IPS-18c (cell line): ENCODE results near the gene OSBPL3.

Experiments
- H3K4me3 ChIP-seq: 2 replicates; pipeline ENCODE4 v1.7.0; 2013; ENCODE audit warnings: low read depth, mild to moderate bottlenecking, low read length, moderate library complexity; ENCODE audit not compliant: insufficient read depth
- H3K9me3 ChIP-seq: one replicate; pipeline ENCODE4 v1.6.1; 2013; ENCODE audit warnings: mild to moderate bottlenecking, low read length, moderate library complexity; ENCODE audit not compliant: control insufficient read depth, insufficient read depth

The OSBPL3 gene

DNA sequence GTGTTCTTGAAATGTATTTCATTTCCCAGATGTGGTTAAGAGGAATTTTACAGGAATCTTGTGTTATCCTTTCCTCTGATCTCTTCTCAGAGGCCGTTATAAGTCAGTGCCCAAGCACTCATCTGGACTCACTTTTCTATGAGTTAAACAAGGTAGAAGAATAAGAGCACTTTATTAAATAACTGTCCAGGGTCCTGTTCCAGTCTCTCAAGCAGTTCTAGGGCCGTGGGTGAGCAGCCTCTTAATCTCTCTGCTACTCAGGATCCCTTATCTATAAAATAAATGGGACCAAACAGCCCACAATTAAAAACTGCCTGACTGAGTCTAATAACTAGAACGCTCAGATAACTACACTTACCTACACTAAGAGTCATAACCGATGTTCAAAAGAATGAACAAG, 111.2 kb downstream of the OSBPL3 start:
- Histone ChIP-seq H3K9me3 (no peaks in the 10 kb centered on the region), H3K4me3 (no peak overlapping the region)

DNA sequence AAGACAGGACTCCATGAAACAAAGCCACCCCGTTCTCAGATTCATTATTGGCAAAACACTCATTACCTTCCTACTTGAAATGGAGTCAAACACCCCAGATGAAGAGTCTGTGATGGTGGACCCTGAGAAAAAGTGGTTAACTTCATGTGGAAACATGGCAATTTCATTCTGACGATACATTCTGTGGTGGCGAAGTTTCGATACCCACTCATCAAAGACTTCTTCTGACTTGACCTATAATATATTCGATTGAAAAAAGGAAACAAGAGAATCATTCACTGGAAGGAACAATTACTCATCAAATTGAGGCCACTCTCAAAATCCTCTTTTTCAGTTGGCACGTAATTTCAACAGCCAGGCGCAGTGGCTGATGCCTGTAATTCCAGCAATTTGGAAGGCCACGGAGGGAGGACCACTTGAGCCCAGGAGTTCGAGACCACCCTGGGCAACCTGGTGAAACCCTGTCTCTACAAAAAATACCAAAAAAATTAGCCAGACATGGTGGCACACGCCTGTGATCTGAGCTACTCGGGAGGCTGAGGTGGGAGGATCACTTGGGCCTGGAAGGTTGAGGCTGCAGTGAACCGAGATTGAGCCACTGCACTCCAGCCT, 113.9 kb downstream of the OSBPL3 start:
- no peak overlapping the region for H3K4me3 ChIP-seq

DNA sequence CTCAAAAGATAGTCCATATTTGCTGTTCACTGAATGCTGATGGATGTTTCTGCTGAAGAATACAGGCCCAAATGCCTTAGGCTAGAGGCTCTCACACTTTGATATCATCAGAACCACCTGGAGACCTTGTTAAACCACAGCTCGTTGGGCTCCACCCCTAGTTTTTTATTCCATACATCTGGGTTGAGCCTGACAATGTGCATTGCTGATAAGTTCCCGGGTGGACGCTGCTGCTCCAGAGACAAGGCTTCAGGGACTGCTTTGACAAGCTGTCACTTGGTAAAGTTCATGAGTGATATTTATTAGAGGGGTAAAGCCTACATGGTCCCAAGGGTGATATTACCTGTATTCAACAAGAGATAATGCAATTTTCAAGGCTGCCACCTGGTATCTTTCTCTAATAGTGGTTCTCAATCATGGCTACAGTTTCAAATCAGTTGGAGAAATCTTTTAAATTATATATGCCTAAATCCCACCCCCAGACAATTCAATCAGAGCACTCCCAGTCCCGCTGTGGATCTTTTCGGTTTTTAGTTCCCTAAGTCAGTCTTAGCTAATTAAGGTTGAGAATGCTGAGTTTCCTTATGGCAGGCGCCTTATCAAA, 115.7 kb downstream of the OSBPL3 start:
- Histone ChIP-seq H3K4me3 (no peak overlapping the region), H3K9me3 (peaks cover 2% of the 10 kb centered on the region)

More for the DNA sequence above, 113.9 kb downstream of the OSBPL3 start:
- H3K9me3 ChIP-seq = no peaks in the 10 kb centered on the region

DNA sequence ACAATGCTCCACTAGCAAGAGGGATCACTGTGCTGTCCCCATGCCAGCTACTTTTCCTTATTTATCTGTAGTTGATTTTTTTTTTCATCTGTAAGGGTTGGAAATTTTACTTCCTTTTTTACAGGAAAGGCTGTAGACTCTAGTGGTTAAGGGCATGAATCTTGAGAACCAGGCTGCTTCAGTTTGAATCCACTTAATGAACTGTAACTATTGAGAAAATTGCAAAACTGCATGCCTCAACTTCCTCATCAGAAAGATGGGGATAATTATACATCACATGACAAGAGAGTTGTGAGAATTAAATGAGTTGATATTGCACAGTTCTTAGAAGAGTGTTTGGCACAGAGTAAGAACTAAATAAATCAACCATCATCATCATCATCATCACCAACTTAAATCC, 116.4 kb downstream of the OSBPL3 start:
- H3K4me3 ChIP-seq = no peak overlapping the region

GRCh38 chr7:24862461-24862860, 117.5 kb downstream of the OSBPL3 start:
- peaks cover 2% of the 10 kb centered on the region for H3K9me3 ChIP-seq
- no peak overlapping the region for H3K4me3 ChIP-seq

More for the DNA sequence above, 116.4 kb downstream of the OSBPL3 start:
- H3K9me3 ChIP-seq = peaks cover 2% of the 10 kb centered on the region

- Histone ChIP-seq H3K9me3 (peaks cover 2% of the 10 kb centered on the region), H3K4me3 (no peak overlapping the region)
These were observed 118.6 kb downstream of the OSBPL3 start for GRCh38 chr7:24861336-24861735.

DNA sequence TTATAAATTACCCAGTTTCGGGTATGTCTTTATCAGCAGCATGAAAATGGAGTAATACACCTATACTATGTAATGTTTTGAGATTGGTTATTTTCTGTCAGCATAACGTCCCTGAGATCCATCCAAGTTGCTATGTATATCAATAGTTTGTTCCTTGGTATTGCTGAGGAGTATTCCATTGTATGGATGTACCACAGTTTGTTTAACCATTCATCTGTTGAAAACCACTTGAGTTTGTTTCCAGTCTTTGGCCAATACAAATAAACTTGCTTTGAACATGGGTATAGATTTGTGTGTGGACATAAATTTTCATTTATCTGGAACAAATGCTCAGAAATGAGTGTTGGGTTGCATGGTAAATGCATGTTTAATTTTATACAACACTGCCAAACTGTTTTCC, 119.4 kb downstream of the OSBPL3 start:
- Histone ChIP-seq H3K4me3 (no peak overlapping the region), H3K9me3 (peaks cover 2% of the 10 kb centered on the region)

DNA sequence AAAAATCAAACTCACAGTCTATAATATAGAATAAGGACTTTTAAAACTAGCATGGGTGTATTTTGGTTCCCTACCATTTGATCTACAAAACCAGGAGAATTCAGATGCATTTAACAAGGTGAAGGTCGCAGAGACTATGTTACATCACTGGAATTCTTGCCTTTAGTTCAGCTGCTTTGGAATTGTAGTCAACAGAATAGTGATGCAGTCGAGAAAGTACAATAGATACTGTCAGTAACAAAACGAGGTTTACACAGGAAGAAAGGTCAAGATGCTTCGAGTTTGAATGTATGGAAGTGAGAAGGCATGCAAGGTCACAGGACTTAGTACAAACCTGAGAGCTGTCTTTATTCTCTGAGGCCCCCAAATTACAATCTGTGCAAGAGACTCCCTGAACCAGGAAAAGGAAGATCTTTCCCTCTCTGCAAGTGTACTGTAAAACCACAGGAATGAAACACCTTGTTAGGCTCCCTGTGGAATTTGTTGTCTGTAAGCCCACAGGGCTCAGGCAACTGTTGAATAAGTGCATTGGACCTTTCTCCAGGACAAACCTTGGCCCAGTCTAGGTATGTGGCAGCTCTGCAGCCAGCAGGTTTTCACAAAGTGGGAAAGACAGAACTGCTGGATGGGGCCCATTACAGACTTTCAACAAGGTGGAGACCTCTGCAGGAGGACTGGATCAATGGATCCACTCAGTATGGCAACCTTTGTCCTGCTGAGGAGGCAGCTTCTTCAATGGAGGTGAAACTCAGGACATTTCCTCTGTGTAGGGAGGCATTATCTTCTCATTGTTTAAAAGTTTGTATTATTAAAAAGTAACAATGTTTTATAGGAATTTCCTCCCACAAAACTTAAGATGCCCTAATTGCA, 121.6 kb downstream of the OSBPL3 start:
- Histone ChIP-seq H3K9me3 (peaks cover 2% of the 10 kb centered on the region), H3K4me3 (no peak overlapping the region)

DNA sequence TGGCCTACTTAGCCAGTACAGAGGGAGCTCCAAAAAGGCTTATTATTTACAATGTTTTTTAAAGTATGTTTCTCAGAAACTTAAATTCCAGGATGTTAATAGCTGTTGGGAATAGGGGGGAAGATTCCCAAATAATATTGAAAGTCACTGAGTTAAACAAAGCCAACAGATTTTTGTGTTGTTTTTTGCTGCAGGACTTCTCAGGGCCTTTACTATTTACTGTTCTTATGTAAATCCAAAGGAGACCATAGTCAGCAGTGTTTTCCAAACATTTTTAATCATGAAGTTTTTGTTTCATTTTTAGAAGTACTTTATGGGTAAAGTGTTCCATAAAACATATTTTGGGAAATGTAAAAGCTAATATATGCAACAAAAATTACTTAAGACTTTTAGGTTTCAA, 122.4 kb downstream of the OSBPL3 start:
- no peak overlapping the region for H3K4me3 ChIP-seq
- peaks cover 2% of the 10 kb centered on the region for H3K9me3 ChIP-seq

DNA sequence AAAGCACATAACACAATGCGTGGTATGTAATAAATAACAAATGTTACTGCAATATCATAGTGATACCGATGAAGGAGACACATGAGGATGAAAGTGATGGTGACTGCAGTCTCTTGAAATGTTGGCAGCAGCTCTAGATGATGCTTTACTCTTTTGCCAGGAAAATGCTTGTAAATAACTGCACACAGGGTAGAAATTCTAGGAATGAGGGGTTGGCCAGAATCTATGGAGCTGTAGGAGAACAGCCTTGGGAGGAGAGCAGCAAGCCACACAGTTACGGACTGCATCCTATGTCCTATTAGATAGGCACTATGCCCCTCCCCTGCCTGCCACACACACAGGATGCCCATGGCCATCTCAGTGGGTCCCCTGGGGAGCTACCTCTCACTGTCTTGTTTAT, 125.1 kb downstream of the OSBPL3 start:
- no peaks in the 10 kb centered on the region for H3K9me3 ChIP-seq

GRCh38 chr7:24851786-24852185, 128.2 kb downstream of the OSBPL3 start:
- H3K9me3 ChIP-seq = no peaks in the 10 kb centered on the region
- no peak overlapping the region for H3K4me3 ChIP-seq

More for the DNA sequence above, 125.1 kb downstream of the OSBPL3 start:
- no peak overlapping the region for H3K4me3 ChIP-seq

DNA sequence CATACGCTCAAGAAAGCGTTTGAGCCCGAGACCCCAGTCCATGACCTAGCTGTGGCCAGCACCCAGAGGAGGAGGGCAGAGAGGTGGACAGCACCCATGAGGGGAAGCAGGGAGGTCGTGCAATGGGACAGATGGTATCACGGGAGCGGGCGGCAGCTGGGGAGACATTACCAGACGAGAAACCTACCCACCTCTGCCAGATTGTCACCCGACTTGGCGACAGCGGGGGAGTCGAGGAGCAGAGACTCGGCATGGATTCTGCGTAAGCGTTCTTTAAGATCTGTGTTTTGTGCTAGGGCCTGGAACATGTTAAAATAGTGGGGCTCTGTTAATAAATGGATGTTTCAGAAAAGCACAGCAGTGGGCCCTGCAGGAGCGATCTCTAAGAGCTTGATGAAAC, 131.1 kb downstream of the OSBPL3 start:
- no peaks in the 10 kb centered on the region for H3K9me3 ChIP-seq
- H3K4me3 ChIP-seq = no peak overlapping the region

GRCh38 chr7:24847754-24848153, 132.2 kb downstream of the OSBPL3 start:
- Histone ChIP-seq H3K9me3 (no peaks in the 10 kb centered on the region), H3K4me3 (no peak overlapping the region)

DNA sequence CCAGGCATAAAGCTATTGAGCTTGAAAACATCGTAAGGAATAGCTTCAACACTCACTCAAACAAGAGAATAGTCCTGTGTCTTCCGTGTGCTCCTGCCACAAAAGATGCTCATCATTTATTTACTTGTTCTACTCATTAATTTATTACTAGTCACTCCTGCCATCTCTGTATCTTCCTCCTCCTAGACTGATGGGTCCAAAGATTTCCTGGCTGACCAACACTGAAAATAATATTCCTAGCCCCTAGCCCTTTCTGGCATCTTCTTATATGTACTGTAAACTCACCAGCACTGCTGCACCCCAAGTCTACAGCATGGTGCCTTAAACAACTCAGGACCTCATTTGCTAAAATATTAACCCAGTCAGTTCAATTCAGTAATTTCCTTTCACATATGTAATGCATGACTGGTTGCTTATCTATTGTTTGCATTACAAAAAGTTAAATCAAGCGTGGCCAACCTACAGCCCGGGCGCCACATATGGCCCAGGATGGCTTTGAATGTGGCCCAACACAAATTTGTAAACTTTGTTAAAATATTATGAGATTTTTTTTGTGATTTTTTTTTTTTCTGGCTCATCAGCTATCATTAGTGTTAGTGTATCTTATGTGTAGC, 136.1 kb downstream of the OSBPL3 start:
- Histone ChIP-seq H3K4me3 (no peak overlapping the region), H3K9me3 (no peaks in the 10 kb centered on the region)

- H3K4me3 ChIP-seq = no peak overlapping the region
- no peaks in the 10 kb centered on the region for H3K9me3 ChIP-seq
These were observed 137.3 kb downstream of the OSBPL3 start for GRCh38 chr7:24842449-24843241.

DNA sequence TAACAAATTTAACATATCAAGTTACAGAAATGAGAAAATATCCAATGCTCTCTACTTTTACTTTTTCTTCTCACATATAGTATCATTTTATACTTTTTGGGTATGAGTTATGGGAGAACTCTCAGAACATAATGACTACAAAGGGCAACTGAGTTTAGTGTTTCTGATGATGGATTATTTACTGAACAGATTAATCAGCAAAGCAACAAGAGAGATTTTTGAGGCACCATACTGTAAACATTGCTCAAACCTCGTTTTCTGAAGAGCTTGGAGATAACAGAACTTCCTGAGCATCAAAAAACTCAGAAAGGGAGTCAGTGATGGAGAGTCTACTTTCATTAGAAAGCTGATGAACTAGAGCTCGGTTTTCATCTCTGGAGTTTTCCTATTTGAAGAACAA, 137.9 kb downstream of the OSBPL3 start:
- no peaks in the 10 kb centered on the region for H3K9me3 ChIP-seq
- no peak overlapping the region for H3K4me3 ChIP-seq

DNA sequence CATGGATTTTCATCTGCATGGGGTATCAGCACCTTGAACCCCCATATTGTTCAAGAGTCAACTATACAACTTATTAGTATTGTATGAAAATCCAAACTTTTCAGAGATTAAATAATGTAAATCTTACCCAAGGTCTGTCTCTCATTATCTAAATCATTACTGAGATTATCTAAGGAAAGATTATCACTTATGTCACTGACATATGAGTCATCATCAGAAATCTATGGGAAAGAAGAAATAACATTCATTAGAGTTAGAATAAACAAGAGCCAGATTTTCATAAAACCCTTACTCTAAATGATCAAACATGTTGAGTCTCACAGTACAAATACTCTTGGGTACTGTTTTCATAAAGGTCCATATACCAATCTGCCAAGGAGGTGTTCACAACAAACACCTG, 139.4 kb downstream of the OSBPL3 start:
- no peaks in the 10 kb centered on the region for H3K9me3 ChIP-seq
- no peak overlapping the region for H3K4me3 ChIP-seq
